Osteoblast (primary cell): ENCODE measurements around the gene COL20A1. TPM values are rescaled to one million over a fixed set of nuclear protein-coding genes. Genes with fewer than 3 reads are reported as not detected.
A peak's percentile ranks its signal among the peaks of the same experiment; 100 is the strongest.

Experiments used
- DNase-seq: peaks from one replicate; pipeline ENCODE4 v3.0.0; 2011; ENCODE audit warnings: low spot score, mixed read lengths; ENCODE audit not compliant: insufficient read length; ENCODE audit errors: missing footprints
- H2AFZ ChIP-seq: 2 replicates; pipeline ENCODE4 v1.6.0; 2011; ENCODE audit warnings: mild to moderate bottlenecking, low read length
- H3K27ac ChIP-seq: 2 replicates; pipeline ENCODE4 v1.5.1; 2011; ENCODE audit warnings: mild to moderate bottlenecking, low read depth, low read length, moderate library complexity
- H3K27me3 ChIP-seq: 2 replicates; pipeline ENCODE4 v1.6.0; 2012; ENCODE audit warnings: mild to moderate bottlenecking, control low read depth, inconsistent platforms, low read length, moderate library complexity; ENCODE audit not compliant: insufficient read depth
- H3K36me3 ChIP-seq: 2 replicates; pipeline ENCODE4 v1.5.1; 2011; ENCODE audit warnings: mild to moderate bottlenecking, low read length, control low read depth, moderate library complexity; ENCODE audit not compliant: insufficient read depth
- H3K4me1 ChIP-seq: 2 replicates; pipeline ENCODE4 v1.5.1; 2011; ENCODE audit warnings: mild to moderate bottlenecking, low read length, control low read depth, moderate library complexity; ENCODE audit not compliant: insufficient read depth
- H3K4me2 ChIP-seq: 2 replicates; pipeline ENCODE4 v1.6.0; 2011; ENCODE audit warnings: mild to moderate bottlenecking, low read length; ENCODE audit not compliant: insufficient read depth
- H3K4me3 ChIP-seq: fragments of 200-600 bp; sonication (generic); 3 replicates; pipeline ENCODE4 v1.5.1; 2012; ENCODE audit warnings: mild to moderate bottlenecking, low read length, inconsistent platforms; ENCODE audit not compliant: insufficient read depth
- H3K79me2 ChIP-seq: 2 replicates; pipeline ENCODE4 v1.6.0; 2012; ENCODE audit warnings: mild to moderate bottlenecking, low read length, control low read depth, inconsistent platforms; ENCODE audit not compliant: insufficient read depth
- H3K9me3 ChIP-seq: 2 replicates; pipeline ENCODE4 v1.5.1; 2011; ENCODE audit warnings: low read depth, low read length, control low read depth
- H4K20me1 ChIP-seq: 2 replicates; pipeline ENCODE4 v1.6.0; 2012; ENCODE audit warnings: mild to moderate bottlenecking, low read length, control low read depth; ENCODE audit not compliant: insufficient read depth
- CTCF ChIP-seq: IDR thresholded peaks from 2 replicates; pipeline ENCODE4 v1.5.1; 2011; ENCODE audit warnings: mild to moderate bottlenecking, low read depth, low read length, moderate library complexity; ENCODE audit errors: extremely low read depth
- total RNA-seq: library from RNA; depleted of rRNA; stranded (reverse); fragments of >200 nt; gene quantifications from 2 replicates; pipeline ENCODE4 v1.2.3, GENCODE V29; 2012

COL20A1 gene
- total RNA-seq, 1 donor, result not detected

- no peak for DNase-seq
- no peaks in the 10 kb centered on the region for H3K9me3 ChIP-seq
- H3K79me2 ChIP-seq, result no peaks in the 10 kb centered on the region
- H3K27ac ChIP-seq, result no peak overlapping the region
- no peaks in the 10 kb centered on the region for H3K36me3 ChIP-seq
- no peak overlapping the region for H2AFZ ChIP-seq
- H3K4me1 ChIP-seq, result no peaks in the 10 kb centered on the region
- no peaks in the 10 kb centered on the region for H4K20me1 ChIP-seq
- no peak overlapping the region for H3K4me3 ChIP-seq
- no peak overlapping the region for H3K4me2 ChIP-seq
- TF ChIP-seq CTCF, result no peak
- H3K27me3 ChIP-seq, result no peaks in the 10 kb centered on the region
These were observed 22.9 kb downstream of the COL20A1 start for GRCh38 chr20:63315731-63316491.

- no peak for TF ChIP-seq CTCF
- Histone ChIP-seq H3K27ac (no peak overlapping the region), H3K4me1 (no peaks in the 10 kb centered on the region), H4K20me1 (no peaks in the 10 kb centered on the region), H3K9me3 (no peaks in the 10 kb centered on the region), H3K36me3 (no peaks in the 10 kb centered on the region), H3K4me2 (no peak overlapping the region), H3K27me3 (no peaks in the 10 kb centered on the region), H3K79me2 (no peaks in the 10 kb centered on the region), H2AFZ (no peak overlapping the region), H3K4me3 (no peak overlapping the region)
- DNase-seq, result peak; percentile 94
These were observed 23.5 kb downstream of the COL20A1 start for GRCh38 chr20:63316502-63316921.

- Histone ChIP-seq H3K27ac (no peak overlapping the region), H3K27me3 (no peaks in the 10 kb centered on the region), H4K20me1 (no peaks in the 10 kb centered on the region), H3K79me2 (no peaks in the 10 kb centered on the region), H3K4me2 (no peak overlapping the region), H3K4me1 (no peaks in the 10 kb centered on the region), H3K9me3 (no peaks in the 10 kb centered on the region), H3K36me3 (no peaks in the 10 kb centered on the region), H3K4me3 (no peak overlapping the region), H2AFZ (no peak overlapping the region)
- TF ChIP-seq CTCF, result no peak
- no peak for DNase-seq
These were observed 24.1 kb downstream of the COL20A1 start for GRCh38 chr20:63317061-63317460.

GRCh38 chr20:63317601-63318291 is 24.8 kb downstream of the COL20A1 start:
- DNase-seq, result no peak
- no peak for TF ChIP-seq CTCF
- H3K4me3 ChIP-seq, result no peak overlapping the region
- no peak overlapping the region for H3K27ac ChIP-seq
- no peaks in the 10 kb centered on the region for H3K79me2 ChIP-seq
- no peaks in the 10 kb centered on the region for H3K4me1 ChIP-seq
- H4K20me1 ChIP-seq, result no peaks in the 10 kb centered on the region
- no peak overlapping the region for H2AFZ ChIP-seq
- H3K4me2 ChIP-seq, result no peak overlapping the region
- no peaks in the 10 kb centered on the region for H3K27me3 ChIP-seq
- no peaks in the 10 kb centered on the region for H3K9me3 ChIP-seq
- no peaks in the 10 kb centered on the region for H3K36me3 ChIP-seq
